Putamen (tissue), 1 donor: ENCODE data around the gene GLCCI1.
"Not testable (repeated sequence)": the region's sequence is repeated elsewhere in the genome, so short reads cannot be mapped to it uniquely, and the experiment has no call there.

Source experiments
- DNase-seq: peaks from one replicate; pipeline ENCODE4 v3.0.0-alpha.2; 2016; ENCODE audit warnings: low spot score

Gene GLCCI1

GRCh38 chr7:8051373-8051772, 82.8 kb downstream of the GLCCI1 start:
- no peak for DNase-seq

- no peak for DNase-seq
These were observed 83.4 kb downstream of the GLCCI1 start for GRCh38 chr7:8051998-8052397.

- DNase-seq, result no peak
These were observed 84.2 kb downstream of the GLCCI1 start for GRCh38 chr7:8052824-8053223.

- no peak for DNase-seq
These were observed 87.8 kb downstream of the GLCCI1 start for GRCh38 chr7:8056439-8056838.

DNA sequence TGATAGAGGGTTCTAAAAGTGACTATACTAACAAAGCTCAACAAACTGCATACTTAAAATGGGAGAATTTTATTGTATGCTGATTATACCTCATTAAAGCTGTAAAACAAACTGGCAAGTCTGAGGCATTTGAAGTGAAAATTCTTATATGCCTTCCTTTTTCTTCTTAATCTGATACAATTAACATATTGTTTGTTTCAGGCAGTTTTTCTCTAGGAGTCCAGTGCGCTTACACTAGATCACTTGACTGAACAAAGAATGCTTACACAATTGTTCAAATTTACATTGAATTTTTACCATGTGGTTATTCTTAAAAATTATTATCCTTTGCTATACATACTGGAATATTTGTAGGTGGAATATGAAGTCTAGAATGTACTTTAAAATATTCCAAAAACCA, 89.0 kb downstream of the GLCCI1 start:
- no peak for DNase-seq

DNA sequence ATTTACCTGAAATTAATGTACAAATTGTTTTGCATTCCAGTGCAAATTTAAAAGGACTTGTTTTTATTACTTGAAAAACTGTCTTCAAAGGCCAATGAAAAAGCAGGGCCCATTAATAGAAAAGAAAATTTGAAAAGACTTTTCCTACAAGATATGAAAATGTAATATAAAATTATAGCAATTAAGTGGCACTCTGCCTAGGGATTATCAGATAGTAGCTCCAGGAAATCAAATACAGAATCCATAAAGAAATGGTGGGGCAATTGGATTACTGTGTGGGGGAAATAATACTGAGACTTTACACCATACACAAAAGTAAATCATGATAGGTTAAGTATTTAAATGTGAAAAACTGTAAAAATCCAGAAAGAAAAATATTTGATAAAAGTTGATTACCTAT, 89.7 kb downstream of the GLCCI1 start:
- DNase-seq, result no peak

- no peak for DNase-seq
These were observed 90.3 kb downstream of the GLCCI1 start for GRCh38 chr7:8058852-8059251.

DNA sequence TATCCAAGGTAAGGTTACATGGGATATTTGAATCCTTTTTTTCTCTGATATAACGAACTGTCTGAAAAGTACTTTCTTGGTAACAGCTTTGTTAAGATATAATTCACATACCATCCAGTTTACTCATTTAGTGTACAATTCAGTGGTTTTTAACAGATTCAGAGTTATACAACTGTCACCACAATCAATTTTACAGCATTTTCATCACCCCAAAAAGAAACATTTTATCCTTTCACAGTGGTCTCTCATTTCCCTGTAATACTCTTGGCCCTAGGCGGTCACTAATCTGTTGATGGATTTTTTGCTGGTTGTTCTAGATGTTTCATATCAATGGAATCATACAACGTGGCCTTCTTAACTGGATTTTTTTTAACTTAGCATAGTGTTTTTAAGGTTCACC, 91.6 kb downstream of the GLCCI1 start:
- DNase-seq, result no peak

GRCh38 chr7:8063300-8063699, 94.7 kb downstream of the GLCCI1 start:
- not testable (repeated sequence) for DNase-seq

DNA sequence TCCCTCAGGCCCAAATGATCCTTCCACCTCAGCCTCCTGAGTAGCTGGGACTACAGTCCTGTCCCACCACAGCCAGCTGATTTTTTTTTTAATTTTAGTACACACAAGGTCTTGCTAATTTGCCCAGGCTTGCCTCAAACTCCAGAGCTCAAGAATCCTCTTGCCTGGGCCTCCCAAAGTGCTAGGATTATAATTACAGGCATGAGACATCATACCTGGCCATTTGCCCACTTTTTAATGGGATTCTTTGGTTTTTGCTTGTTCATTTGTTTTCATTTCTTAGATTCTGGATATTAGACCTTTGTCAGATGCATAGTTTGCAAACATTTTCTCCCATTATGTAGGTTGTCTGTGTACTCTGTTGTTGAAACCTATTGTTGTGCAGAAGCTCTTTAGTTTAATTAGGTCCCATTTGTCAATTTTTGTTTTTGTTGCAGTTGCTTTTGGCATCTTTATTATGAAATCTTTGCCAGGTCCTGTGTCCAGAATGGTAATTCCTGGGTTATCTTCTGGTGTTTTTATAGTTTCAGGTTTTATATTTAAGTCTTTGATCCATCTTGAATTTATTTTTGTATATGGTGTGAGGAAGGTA, 95.2 kb downstream of the GLCCI1 start:
- no peak for DNase-seq

DNA sequence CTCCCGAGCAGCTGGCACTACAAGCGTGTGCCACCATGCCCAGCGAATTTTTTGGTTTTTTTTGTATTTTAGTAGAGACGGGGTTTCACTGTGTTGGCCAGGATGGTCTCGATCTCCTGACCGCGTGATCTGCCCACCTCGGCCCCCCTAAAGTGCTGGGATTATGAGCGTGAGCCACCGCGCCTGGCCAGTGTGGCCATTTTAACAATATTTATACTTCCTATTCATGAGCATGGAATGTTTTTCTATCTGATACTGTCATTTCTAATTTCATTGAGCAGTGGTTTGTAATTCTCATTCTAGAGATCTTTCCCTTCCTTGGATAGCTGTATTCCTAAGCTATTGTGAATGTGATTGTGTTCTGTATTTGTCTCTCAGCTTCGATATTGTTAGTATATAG, 96.2 kb downstream of the GLCCI1 start:
- DNase-seq, result no peak

- no peak for DNase-seq
These were observed 96.8 kb downstream of the GLCCI1 start for GRCh38 chr7:8065356-8065813.

DNA sequence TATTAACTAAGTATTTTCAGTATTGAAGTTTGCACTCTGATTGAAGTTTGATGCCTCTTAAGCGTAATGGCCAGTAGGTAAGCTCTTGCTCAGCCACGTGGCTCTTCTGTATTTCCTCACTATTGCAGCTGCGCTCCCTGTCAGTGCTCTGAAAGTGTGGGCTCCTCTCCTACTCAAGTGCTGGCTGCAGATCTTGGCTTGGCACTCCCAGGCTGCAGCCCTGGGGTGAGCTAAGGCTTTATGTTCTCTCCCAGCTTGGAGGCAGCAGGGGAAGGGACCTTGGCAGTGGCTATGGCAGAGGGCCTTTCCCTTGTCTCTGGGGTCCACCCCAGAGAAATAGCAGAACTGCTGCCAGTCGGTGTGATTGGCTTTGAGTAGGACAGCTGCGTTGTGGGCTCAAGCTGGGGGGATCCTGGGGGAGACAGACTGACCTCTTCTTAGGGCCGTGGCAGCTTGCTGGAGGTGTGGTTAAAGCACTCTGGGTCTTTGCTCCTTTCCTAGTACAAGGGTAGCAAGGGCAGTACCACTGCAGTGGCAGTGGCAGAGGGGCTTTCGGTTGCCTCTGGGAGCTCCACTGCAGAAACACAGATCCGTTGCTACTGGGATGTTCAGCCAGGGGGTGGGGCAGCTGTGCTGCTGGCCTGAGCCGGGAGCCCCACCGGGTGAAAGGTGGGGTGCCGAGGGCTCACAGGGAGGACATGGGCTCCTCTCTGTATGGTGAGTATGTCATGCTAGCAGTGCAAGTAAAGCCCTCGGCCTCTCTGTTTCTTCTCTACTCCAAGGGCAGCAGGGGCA, 100.5 kb downstream of the GLCCI1 start:
- DNase-seq, result peak; percentile 30

GRCh38 chr7:8070451-8071180, 102.0 kb downstream of the GLCCI1 start:
- DNase-seq, result no peak

DNA sequence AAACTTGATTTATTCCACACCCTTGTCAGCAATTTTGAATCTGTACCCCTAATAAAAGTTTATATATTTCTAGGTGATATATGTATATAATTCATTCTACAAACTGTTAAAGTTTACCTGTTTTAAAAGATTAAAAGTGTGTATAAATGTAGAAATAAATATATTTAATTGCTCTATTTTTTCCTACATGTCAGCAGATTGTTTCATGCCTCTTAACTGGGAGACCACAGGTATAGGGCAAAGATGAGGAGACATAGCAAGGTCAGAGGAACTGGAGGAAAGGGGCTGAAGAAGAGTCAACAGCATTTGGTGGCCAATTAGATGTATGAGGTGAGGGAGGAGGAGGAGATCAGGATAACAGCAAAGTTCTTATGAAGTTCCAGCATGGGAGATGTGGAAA, 109.8 kb downstream of the GLCCI1 start:
- DNase-seq, result no peak

DNA sequence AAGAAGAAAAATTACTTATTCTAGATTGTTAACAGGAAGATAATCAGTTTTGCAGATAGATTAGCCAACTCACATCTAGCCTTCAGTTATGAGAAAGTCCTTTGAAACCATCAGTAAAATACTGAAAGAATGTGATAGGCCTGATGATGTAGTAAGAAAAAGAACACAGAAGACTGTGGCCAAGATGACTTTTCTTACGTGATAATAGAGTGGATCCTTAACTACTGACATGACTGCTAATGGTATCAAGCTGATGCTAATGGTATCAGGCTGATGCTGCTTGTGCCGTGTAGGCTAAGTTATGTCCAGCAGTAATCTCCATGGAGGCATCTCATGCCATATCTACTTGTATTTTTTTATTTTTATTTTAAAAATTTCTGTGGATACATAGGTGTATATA, 114.2 kb downstream of the GLCCI1 start:
- DNase-seq, result no peak

DNA sequence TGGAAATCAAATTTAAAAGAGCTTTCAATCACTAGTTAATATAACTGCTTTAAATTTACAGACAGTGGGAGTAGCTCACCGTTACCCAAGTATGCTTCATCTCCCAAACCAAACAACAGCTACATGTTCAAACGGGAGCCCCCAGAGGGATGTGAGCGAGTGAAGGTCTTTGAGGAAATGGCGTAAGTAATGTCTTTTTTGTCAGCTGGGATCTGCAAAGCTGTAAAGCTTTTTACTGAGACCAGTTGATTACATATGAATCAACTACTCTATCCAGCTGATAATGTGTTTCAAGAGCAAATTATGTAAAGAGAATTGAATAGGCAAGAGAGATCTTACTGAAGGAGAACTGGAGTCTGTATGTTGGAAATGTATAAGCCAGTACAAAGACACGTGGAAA, 116.2 kb downstream of the GLCCI1 start:
- no peak for DNase-seq

GRCh38 chr7:8085420-8085819, 116.8 kb downstream of the GLCCI1 start:
- DNase-seq, result no peak

- no peak for DNase-seq
These were observed 117.6 kb downstream of the GLCCI1 start for GRCh38 chr7:8086239-8086638.

GRCh38 chr7:8089036-8089780, 120.6 kb downstream of the GLCCI1 start:
- DNase-seq, result no peak

GRCh38 chr7:8092140-8092539, 123.5 kb downstream of the GLCCI1 start:
- DNase-seq, result no peak
